Measurements from ENCODE around the gene GCNA. TPM values are rescaled to one million over a fixed set of nuclear protein-coding genes. Genes with fewer than 3 reads are reported as not detected.
"Not testable (repeated sequence)": the region's sequence is repeated elsewhere in the genome, so short reads cannot be mapped to it uniquely, and the experiment has no call there.

Gene GCNA
- total RNA-seq, 6 experiments from 2014 or later, result 0.37 to 1.7 (median 0.95) TPM

DNA sequence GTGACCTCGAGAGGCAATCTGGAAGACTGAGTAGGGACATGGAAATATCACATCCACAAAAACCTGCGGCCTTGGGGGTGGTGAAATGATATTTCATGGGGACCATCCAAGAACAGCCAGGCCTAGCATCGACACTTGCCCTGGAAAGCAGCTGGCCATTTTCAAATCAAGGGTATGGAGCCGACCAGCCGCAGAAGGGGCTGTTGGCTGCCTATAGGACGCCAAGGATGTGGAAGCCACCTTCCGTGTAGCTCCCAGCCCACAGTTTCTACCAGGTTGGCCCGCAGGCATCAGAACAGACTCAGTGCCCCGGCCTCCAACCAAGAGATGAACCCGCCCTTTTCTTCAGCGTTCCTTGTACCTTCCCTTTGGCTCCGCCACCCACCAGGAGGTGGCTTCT lies 83.7 kb downstream of the GCNA start:
- Histone ChIP-seq H3K9me3 (no peaks in the 10 kb centered on the region), H3K36me3 (no peaks in the 10 kb centered on the region), H3K4me1 (no peaks in the 10 kb centered on the region), H3K27ac (no peak overlapping the region), H3K4me3 (no peak overlapping the region), H3K27me3 (no peaks in the 10 kb centered on the region)
- 51% methylated on average over 5 of the region's 12 CpGs for WGBS (ENCODE audit: insufficient coverage, low coverage, low lambda C conversion rate, missing lambda C conversion rate)
- intact Hi-C loops (cut with DNase I), result no loop called here
- TF ChIP-seq, protein P1, sequence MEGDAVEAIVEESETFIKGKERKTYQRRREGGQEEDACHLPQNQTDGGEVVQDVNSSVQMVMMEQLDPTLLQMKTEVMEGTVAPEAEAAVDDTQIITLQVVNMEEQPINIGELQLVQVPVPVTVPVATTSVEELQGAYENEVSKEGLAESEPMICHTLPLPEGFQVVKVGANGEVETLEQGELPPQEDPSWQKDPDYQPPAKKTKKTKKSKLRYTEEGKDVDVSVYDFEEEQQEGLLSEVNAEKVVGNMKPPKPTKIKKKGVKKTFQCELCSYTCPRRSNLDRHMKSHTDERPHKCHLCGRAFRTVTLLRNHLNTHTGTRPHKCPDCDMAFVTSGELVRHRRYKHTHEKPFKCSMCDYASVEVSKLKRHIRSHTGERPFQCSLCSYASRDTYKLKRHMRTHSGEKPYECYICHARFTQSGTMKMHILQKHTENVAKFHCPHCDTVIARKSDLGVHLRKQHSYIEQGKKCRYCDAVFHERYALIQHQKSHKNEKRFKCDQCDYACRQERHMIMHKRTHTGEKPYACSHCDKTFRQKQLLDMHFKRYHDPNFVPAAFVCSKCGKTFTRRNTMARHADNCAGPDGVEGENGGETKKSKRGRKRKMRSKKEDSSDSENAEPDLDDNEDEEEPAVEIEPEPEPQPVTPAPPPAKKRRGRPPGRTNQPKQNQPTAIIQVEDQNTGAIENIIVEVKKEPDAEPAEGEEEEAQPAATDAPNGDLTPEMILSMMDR (IDR thresholded peaks at IDR 0.05), result no peak
- TF ChIP-seq POLR2A (IDR thresholded peaks at IDR 0.05), result no peak
- DNase-seq (no peak), ATAC-seq (no peak)

GRCh38 chrX:71662654-71663053 lies 84.4 kb downstream of the GCNA start:
- H3K4me1 ChIP-seq; H3K27me3 ChIP-seq; H3K27ac ChIP-seq; H3K36me3 ChIP-seq; intact Hi-C loops (cut with DNase I); H3K9me3 ChIP-seq; DNase-seq; H3K4me3 ChIP-seq; ATAC-seq: not testable (repeated sequence)
- 45% methylated on average over 2 of the region's 11 CpGs for WGBS (ENCODE audit: insufficient coverage, low coverage, low lambda C conversion rate, missing lambda C conversion rate)

Other genes starting within 250 kb of the GCNA start
- gene TAF1, start 212.1 kb upstream of the GCNA start, total RNA-seq, result 10 to 100 TPM in 5 of 6 experiments, 1 to 10 TPM in 1; 8.8 to 14.0 (median 12.3) TPM
- 10 to 100 TPM; 35.5 to 67.0 (median 44.5) TPM for gene OGT, start 45.3 kb upstream of the GCNA start, total RNA-seq
- under 1 TPM in 1 of 6 experiments, not detected in 5; 0.13 TPM for gene CXCR3, start 40.1 kb downstream of the GCNA start, total RNA-seq
- gene CXorf49, start 139.8 kb downstream of the GCNA start, total RNA-seq, result not detected
- gene CXorf49B, start 184.9 kb downstream of the GCNA start, total RNA-seq, result not detected